SK-N-SH (cell line): ENCODE data around the gene CASK. TPM values are rescaled to one million over a fixed set of nuclear protein-coding genes. Genes with fewer than 3 reads are reported as not detected.

Experiments used
- CTCF ChIA-PET: fragments of 300-600, 350-600 bp; formaldehyde crosslinking; extraction: SDS; loops from one replicate; lab custom pipeline; 2021; lab: Yijun Ruan, JAX
- POLR2A ChIA-PET: fragments of 350-600 bp; sonication (Branson Sonifier 250); formaldehyde crosslinking; extraction: SDS; loops from one replicate; lab custom pipeline; 2020; ENCODE audit warnings: antibody characterized with exemption, inconsistent platforms; lab: Yijun Ruan, JAX
- DNase-seq: peaks from one replicate; pipeline ENCODE4 v3.0.0; 2012
- H2AFZ ChIP-seq: fragments of 200-600 bp; sonication (generic); 2 replicates; pipeline ENCODE4 v1.8.1; 2016; ENCODE audit warnings: antibody characterized with exemption, mild to moderate bottlenecking, low read depth
- H3F3A ChIP-seq: fragments of 200-600 bp; sonication (generic); replicated peaks from 2 replicates; pipeline ENCODE3; 2016; ENCODE audit warnings: antibody characterized with exemption, mild to moderate bottlenecking; ENCODE audit not compliant: insufficient read depth
- H3K27ac ChIP-seq, 2 experiments: fragments of 200-500 bp in 1 of 2; fragments of 200-600 bp in 1 of 2; sonication (Bioruptor generic) in 1 of 2; sonication (generic), shearing (Covaris generic) in 1 of 2; 2 replicates each; pipeline versions ENCODE4 v1.5.1 to v1.6.1; 2014 to 2016; ENCODE audit warnings: low read depth in 2 of 2, inconsistent platforms in 1 of 2, low read length in 1 of 2, mild to moderate bottlenecking in 1 of 2, mixed read lengths in 1 of 2
- H3K27me3 ChIP-seq: fragments of 200-600 bp; sonication (generic), shearing (Covaris generic); 2 replicates; pipeline ENCODE4 v1.6.1; 2016; ENCODE audit warnings: mixed run types; ENCODE audit not compliant: insufficient read depth
- H3K36me3 ChIP-seq, 2 experiments: fragments of 200-500 bp in 1 of 2; fragments of 200-600 bp in 1 of 2; sonication (Bioruptor generic) in 1 of 2; sonication (generic) in 1 of 2; replicated peaks in 1 of 2; 2 replicates each; pipeline versions ENCODE3 to v1.5.1; 2014 to 2016; ENCODE audit warnings: low read length in 1 of 2, mild to moderate bottlenecking in 1 of 2; ENCODE audit not compliant: insufficient read depth in 2 of 2, control insufficient read depth in 1 of 2
- H3K4me1 ChIP-seq, 2 experiments: fragments of 200-500 bp in 1 of 2; fragments of 200-600 bp in 1 of 2; sonication (Bioruptor generic) in 1 of 2; sonication (generic), shearing (Covaris generic) in 1 of 2; 2 replicates each; pipeline versions ENCODE4 v1.5.1 to v1.6.1; 2014 to 2016; ENCODE audit warnings: low read depth in 1 of 2, low read length in 1 of 2, mixed run types in 1 of 2; ENCODE audit not compliant: insufficient read depth in 2 of 2, control insufficient read depth in 1 of 2
- H3K4me2 ChIP-seq: fragments of 200-600 bp; sonication (generic), shearing (Covaris generic); 2 replicates; pipeline ENCODE4 v1.6.1; 2017; ENCODE audit warnings: mixed run types
- H3K4me3 ChIP-seq, 2 experiments: fragments of 200-500 bp in 1 of 2; fragments of 200-600 bp in 1 of 2; sonication (Bioruptor generic) in 1 of 2; sonication (generic), shearing (Covaris generic) in 1 of 2; 2 replicates each; pipeline versions ENCODE4 v1.5.1 to v1.8.1; 2014 to 2016; ENCODE audit warnings: low read depth in 2 of 2, inconsistent platforms in 1 of 2, low read length in 1 of 2, mild to moderate bottlenecking in 1 of 2, mixed read lengths in 1 of 2, moderate library complexity in 1 of 2
- H3K79me2 ChIP-seq: fragments of 200-600 bp; sonication (generic); 2 replicates; pipeline ENCODE4 v1.8.1; 2017; ENCODE audit warnings: mild to moderate bottlenecking; ENCODE audit not compliant: insufficient read depth
- H3K9ac ChIP-seq: fragments of 200-600 bp; sonication (generic); 2 replicates; pipeline ENCODE4 v1.6.1; 2017; ENCODE audit warnings: mixed run types
- H3K9me2 ChIP-seq: fragments of 200-600 bp; sonication (generic); 2 replicates; pipeline ENCODE4 v1.6.1; 2017; ENCODE audit warnings: mixed run types
- H3K9me3 ChIP-seq: fragments of 200-600 bp; sonication (generic); 2 replicates; pipeline ENCODE4 v1.6.1; 2017; ENCODE audit warnings: mixed run types, mild to moderate bottlenecking, moderate library complexity
- H4K20me1 ChIP-seq: fragments of 200-600 bp; sonication (generic); 2 replicates; pipeline ENCODE4 v1.6.1; 2017; ENCODE audit warnings: mild to moderate bottlenecking, mixed run types; ENCODE audit not compliant: insufficient read depth
- FOXM1 ChIP-seq: IDR thresholded peaks from 2 replicates; pipeline ENCODE4 v1.4.0; 2012; ENCODE audit warnings: low read depth, mild to moderate bottlenecking
- GATA2 ChIP-seq: sonication (generic); formaldehyde crosslinking; IDR thresholded peaks from 2 replicates; pipeline ENCODE4 v1.5.0; 2020; ENCODE audit warnings: mild to moderate bottlenecking, missing genetic modification reagents
- MXI1 ChIP-seq: IDR thresholded peaks from 2 replicates; pipeline ENCODE4 v1.6.1; 2012; ENCODE audit warnings: mild to moderate bottlenecking, low read depth, low read length, improper control_type of control experiment
- NRF1 ChIP-seq: IDR thresholded peaks from 2 replicates; pipeline ENCODE4 v1.6.1; 2012; ENCODE audit warnings: low read depth, mild to moderate bottlenecking, low read length
- PBX3 ChIP-seq: IDR thresholded peaks from 2 replicates; pipeline ENCODE4; 2012
- SMC3 ChIP-seq: IDR thresholded peaks from 2 replicates; pipeline ENCODE4 v1.6.1; 2012; ENCODE audit warnings: low read depth, low read length, improper control_type of control experiment
- WGBS: methylation state at CpG from one replicate; pipeline ENCODE4 v1.1.6; 2017; ENCODE audit warnings: low lambda C conversion rate; 5-methylcytosine and 5-hydroxymethylcytosine counted together
- polyA plus RNA-seq, 3 experiments: library from polyadenylated mRNA; depleted of rRNA; stranded (reverse); fragments of >200 nt; gene quantifications; 2 replicates each; pipeline ENCODE4 v1.2.3, GENCODE V29; 2012
- TF ChIP-seq, protein P1 (sequence below): IDR thresholded peaks from 2 replicates; pipeline ENCODE4 v1.4.0; 2012; ENCODE audit warnings: low read depth, borderline replicate concordance

Gene CASK
- polyA plus RNA-seq, 1 of the 3 experiments (the other 2 are of a cell fraction): 7.0 TPM

GRCh38 chrX:41634284-41634683 is 289.1 kb downstream of the CASK start:
- no peak overlapping the region for H3K27ac ChIP-seq
- no peak for DNase-seq

DNA sequence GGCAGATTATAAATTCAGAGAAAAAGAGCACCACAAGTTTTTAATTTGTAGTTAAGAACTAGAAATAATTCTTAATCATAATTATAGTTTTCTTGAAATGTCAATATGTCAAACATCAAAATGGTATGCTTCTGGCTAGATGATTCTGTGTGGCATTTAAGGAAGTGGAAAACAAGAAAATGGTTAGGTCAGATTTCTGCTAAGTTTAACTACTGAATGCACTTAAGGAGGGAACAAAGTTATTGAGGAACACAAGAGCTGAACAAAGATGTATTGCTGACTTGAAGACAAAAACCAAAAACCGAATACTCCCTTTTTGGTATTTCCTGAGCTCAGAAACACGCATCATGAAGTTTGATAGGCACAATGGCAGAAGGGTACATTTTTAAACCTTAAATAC is 293.3 kb downstream of the CASK start:
- CTCF ChIA-PET: no interaction called here
- 54% methylated on average over 2 of the region's 2 CpGs for WGBS
- Histone ChIP-seq H3F3A (no peaks in the 10 kb centered on the region), H2AFZ (no peak overlapping the region), H3K9me2 (no peaks in the 10 kb centered on the region), H3K4me3 (no peak overlapping the region), H3K9ac (no peak overlapping the region), H3K27ac (no peak overlapping the region), H4K20me1 (no peaks in the 10 kb centered on the region), H3K79me2 (no peaks in the 10 kb centered on the region), H3K9me3 (no peaks in the 10 kb centered on the region), H3K4me2 (no peak overlapping the region), H3K36me3 (peaks cover 0 to 2% of the 10 kb centered on the region in 2 experiments), H3K4me1 (no peaks in the 10 kb centered on the region), H3K27me3 (no peaks in the 10 kb centered on the region)
- no peak for DNase-seq
- TF ChIP-seq NRF1: no peak
- POLR2A ChIA-PET: no interaction called here

More at GRCh38 chrX:41634284-41634683, 289.1 kb downstream of the CASK start:
- ChIA-PET POLR2A (no interaction called here), CTCF (no interaction called here)
- H3K9me2 ChIP-seq: no peaks in the 10 kb centered on the region
- no peaks in the 10 kb centered on the region for H3F3A ChIP-seq
- H3K27me3 ChIP-seq: no peaks in the 10 kb centered on the region
- TF ChIP-seq, protein P1, sequence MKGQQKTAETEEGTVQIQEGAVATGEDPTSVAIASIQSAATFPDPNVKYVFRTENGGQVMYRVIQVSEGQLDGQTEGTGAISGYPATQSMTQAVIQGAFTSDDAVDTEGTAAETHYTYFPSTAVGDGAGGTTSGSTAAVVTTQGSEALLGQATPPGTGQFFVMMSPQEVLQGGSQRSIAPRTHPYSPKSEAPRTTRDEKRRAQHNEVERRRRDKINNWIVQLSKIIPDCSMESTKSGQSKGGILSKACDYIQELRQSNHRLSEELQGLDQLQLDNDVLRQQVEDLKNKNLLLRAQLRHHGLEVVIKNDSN: no peak
- no peak for TF ChIP-seq MXI1
- no peak for TF ChIP-seq GATA2 (CRISPR knock-in tag)
- no peak for TF ChIP-seq FOXM1
- H3K4me3 ChIP-seq: no peak overlapping the region
- H3K4me1 ChIP-seq: no peaks in the 10 kb centered on the region
- H4K20me1 ChIP-seq: no peaks in the 10 kb centered on the region
- H3K4me2 ChIP-seq: no peak overlapping the region
- H3K36me3 ChIP-seq: no peaks in the 10 kb centered on the region
- no peaks in the 10 kb centered on the region for H3K9me3 ChIP-seq
- H3K9ac ChIP-seq: no peak overlapping the region
- H3K79me2 ChIP-seq: no peaks in the 10 kb centered on the region
- 11% methylated on average over 2 of the region's 2 CpGs for WGBS
- no peak overlapping the region for H2AFZ ChIP-seq

GRCh38 chrX:41629539-41629938 is 293.8 kb downstream of the CASK start:
- POLR2A ChIA-PET: no interaction called here
- H3K4me1 ChIP-seq: no peaks in the 10 kb centered on the region
- no peaks in the 10 kb centered on the region for H3F3A ChIP-seq
- H3K27me3 ChIP-seq: no peaks in the 10 kb centered on the region
- no peaks in the 10 kb centered on the region for H4K20me1 ChIP-seq
- no peak for DNase-seq
- no peak overlapping the region for H2AFZ ChIP-seq
- no peaks in the 10 kb centered on the region for H3K9me2 ChIP-seq
- CTCF ChIA-PET: no interaction called here
- no peak overlapping the region for H3K27ac ChIP-seq
- no peak overlapping the region for H3K4me2 ChIP-seq
- H3K4me3 ChIP-seq: no peak overlapping the region
- H3K9ac ChIP-seq: no peak overlapping the region
- no peaks in the 10 kb centered on the region for H3K9me3 ChIP-seq
- H3K36me3 ChIP-seq: peaks cover 0 to 2% of the 10 kb centered on the region in 2 experiments
- TF ChIP-seq SMC3 (no peak), PBX3 (no peak), GATA2 (CRISPR knock-in tag) (no peak)
- TF ChIP-seq, all 33 proteins: peak for 0
- WGBS: 55% methylated on average over 1 of the region's 1 CpG
- H3K79me2 ChIP-seq: no peaks in the 10 kb centered on the region
